A549 (cell line): ENCODE data around the gene COL1A1.

ENCODE experiments used
- BHLHE40 ChIP-seq: IDR thresholded peaks from 2 replicates; pipeline ENCODE4 v1.6.1; 2012; ENCODE audit warnings: low read depth, low read length, inconsistent platforms
- CHD4 ChIP-seq: fragments of 200-600 bp; sonication (generic); IDR thresholded peaks from 2 replicates; pipeline ENCODE4 v1.6.1; 2016; ENCODE audit warnings: antibody characterized with exemption, mild to moderate bottlenecking, borderline replicate concordance
- EP300 ChIP-seq, 2 experiments: fragments of >200 bp; sonication (Bioruptor Twin); formaldehyde crosslinking; IDR thresholded peaks; 2 replicates in 1 of 2; 3 replicates in 1 of 2; pipeline ENCODE4 v1.6.1; 2016 to 2017
- JUN ChIP-seq, 2 experiments: fragments of >200 bp; sonication (Bioruptor Twin); formaldehyde crosslinking; IDR thresholded peaks; 2 replicates in 1 of 2; 3 replicates in 1 of 2; pipeline ENCODE4 v1.6.1; 2016 to 2017
- MAFK ChIP-seq: fragments of 450-650 bp; IDR thresholded peaks from 2 replicates; pipeline ENCODE4 v1.6.1; 2014; ENCODE audit not compliant: partially characterized antibody
- MAX ChIP-seq: IDR thresholded peaks from 2 replicates; pipeline ENCODE4 v1.6.1; 2012
- POLR2A ChIP-seq: IDR thresholded peaks from 2 replicates; pipeline ENCODE4 v1.6.1; 2012; ENCODE audit warnings: mild to moderate bottlenecking, low read length
- RNF2 ChIP-seq: fragments of 200-600 bp; sonication (generic); IDR thresholded peaks from 2 replicates; pipeline ENCODE4 v1.6.1; 2016; ENCODE audit warnings: low read depth, mild to moderate bottlenecking, antibody characterized with exemption, moderate library complexity, borderline replicate concordance
- SREBF2 ChIP-seq: fragments of 450-650 bp; IDR thresholded peaks from 2 replicates; pipeline ENCODE4 v1.6.1; 2014; ENCODE audit warnings: mild to moderate bottlenecking, moderate library complexity
- ZSCAN20 ChIP-seq: fragments of 250-450 bp; sonication (Bioruptor Pico); IDR thresholded peaks from 2 replicates; pipeline ENCODE4 v1.8.0; 2022; ENCODE audit warnings: mild to moderate bottlenecking, moderate library complexity
- TF ChIP-seq, protein P1 (sequence below): fragments of >200 bp; sonication (Bioruptor Twin); formaldehyde crosslinking; IDR thresholded peaks from 3 replicates; pipeline ENCODE4 v1.5.1; 2016

- TF ChIP-seq MAX (no peak), POLR2A (no peak), ZSCAN20 (no peak), RNF2 (no peak), SREBF2 (no peak), JUN (IDR thresholded peaks at IDR 0.05) (no peak), EP300 (IDR thresholded peaks at IDR 0.05) (no peak), BHLHE40 (no peak), CHD4 (no peak), MAFK (no peak)
- TF ChIP-seq, protein P1, sequence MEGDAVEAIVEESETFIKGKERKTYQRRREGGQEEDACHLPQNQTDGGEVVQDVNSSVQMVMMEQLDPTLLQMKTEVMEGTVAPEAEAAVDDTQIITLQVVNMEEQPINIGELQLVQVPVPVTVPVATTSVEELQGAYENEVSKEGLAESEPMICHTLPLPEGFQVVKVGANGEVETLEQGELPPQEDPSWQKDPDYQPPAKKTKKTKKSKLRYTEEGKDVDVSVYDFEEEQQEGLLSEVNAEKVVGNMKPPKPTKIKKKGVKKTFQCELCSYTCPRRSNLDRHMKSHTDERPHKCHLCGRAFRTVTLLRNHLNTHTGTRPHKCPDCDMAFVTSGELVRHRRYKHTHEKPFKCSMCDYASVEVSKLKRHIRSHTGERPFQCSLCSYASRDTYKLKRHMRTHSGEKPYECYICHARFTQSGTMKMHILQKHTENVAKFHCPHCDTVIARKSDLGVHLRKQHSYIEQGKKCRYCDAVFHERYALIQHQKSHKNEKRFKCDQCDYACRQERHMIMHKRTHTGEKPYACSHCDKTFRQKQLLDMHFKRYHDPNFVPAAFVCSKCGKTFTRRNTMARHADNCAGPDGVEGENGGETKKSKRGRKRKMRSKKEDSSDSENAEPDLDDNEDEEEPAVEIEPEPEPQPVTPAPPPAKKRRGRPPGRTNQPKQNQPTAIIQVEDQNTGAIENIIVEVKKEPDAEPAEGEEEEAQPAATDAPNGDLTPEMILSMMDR, result no peak
Measured at GRCh38 chr17:50134206-50135110, 67.0 kb downstream of the COL1A1 start.
